ENCODE measurements around the gene HES1. TPM values are rescaled to one million over a fixed set of nuclear protein-coding genes. Genes with fewer than 3 reads are reported as not detected.

Gene HES1
- total RNA-seq, 2 experiments from 2014 or later: not detected

GRCh38 chr3:194169595-194169994 lies 33.6 kb downstream of the HES1 start:
- Mint-ChIP-seq H3K9me3 (ENCODE audit: insufficient read depth) (no peaks in the 10 kb centered on the region), H3K4me1 (ENCODE audit: low read depth) (no peaks in the 10 kb centered on the region), H3K27ac (no peak overlapping the region), H3K36me3 (ENCODE audit: low read depth) (no peaks in the 10 kb centered on the region), H3K27me3 (ENCODE audit: low read depth) (peaks cover 39% of the 10 kb centered on the region), H3K4me3 (no peak overlapping the region)
- ChIA-PET POLR2A (no interaction called here), CTCF (no interaction called here)
- no peak for DNase-seq
- no peak for ATAC-seq

GRCh38 chr3:194170793-194171192 lies 34.8 kb downstream of the HES1 start:
- Mint-ChIP-seq H3K4me1 (ENCODE audit: low read depth) (no peaks in the 10 kb centered on the region), H3K27ac (no peak overlapping the region), H3K27me3 (ENCODE audit: low read depth) (peaks cover 29% of the 10 kb centered on the region), H3K9me3 (ENCODE audit: insufficient read depth) (no peaks in the 10 kb centered on the region), H3K4me3 (no peak overlapping the region), H3K36me3 (ENCODE audit: low read depth) (no peaks in the 10 kb centered on the region)
- ATAC-seq: no peak
- ChIA-PET CTCF (no interaction called here), POLR2A (no interaction called here)
- DNase-seq: no peak

GRCh38 chr3:194174406-194174805 lies 38.5 kb downstream of the HES1 start:
- peaks cover 14% of the 10 kb centered on the region for H3K27me3 Mint-ChIP-seq (ENCODE audit: low read depth)
- ATAC-seq: no peak
- ChIA-PET POLR2A (no interaction called here), CTCF (interaction anchor here (1.1 kb wide), 1 partner anchor 141 kb away, joined by 5 read pairs; no protein-coding TSS in a partner anchor)
- H3K36me3 Mint-ChIP-seq (ENCODE audit: low read depth): no peaks in the 10 kb centered on the region
- no peak overlapping the region for H3K4me3 Mint-ChIP-seq
- H3K9me3 Mint-ChIP-seq (ENCODE audit: insufficient read depth): no peaks in the 10 kb centered on the region
- H3K4me1 Mint-ChIP-seq (ENCODE audit: low read depth): peaks cover 3% of the 10 kb centered on the region
- no peak for DNase-seq
- H3K27ac Mint-ChIP-seq: no peak overlapping the region

GRCh38 chr3:194174980-194175379 lies 39.0 kb downstream of the HES1 start:
- Mint-ChIP-seq H3K4me3 (no peak overlapping the region), H3K27me3 (ENCODE audit: low read depth) (peaks cover 16% of the 10 kb centered on the region), H3K27ac (no peak overlapping the region), H3K4me1 (ENCODE audit: low read depth) (peaks cover 3% of the 10 kb centered on the region), H3K36me3 (ENCODE audit: low read depth) (no peaks in the 10 kb centered on the region), H3K9me3 (ENCODE audit: insufficient read depth) (no peaks in the 10 kb centered on the region)
- no peak for DNase-seq
- ATAC-seq: no peak
- POLR2A ChIA-PET: interaction anchor here (0.5 kb wide), 1 partner anchor 1754 kb away, joined by 3 read pairs; no protein-coding TSS in a partner anchor
- CTCF ChIA-PET: interaction anchor here (1.1 kb wide), 1 partner anchor 141 kb away, joined by 5 read pairs; no protein-coding TSS in a partner anchor

GRCh38 chr3:194176274-194176991 lies 40.5 kb downstream of the HES1 start:
- peaks cover 3% of the 10 kb centered on the region for H3K4me1 Mint-ChIP-seq (ENCODE audit: low read depth)
- ChIA-PET POLR2A (no interaction called here), CTCF (no interaction called here)
- H3K27me3 Mint-ChIP-seq (ENCODE audit: low read depth): peaks cover 17% of the 10 kb centered on the region
- H3K27ac Mint-ChIP-seq: no peak overlapping the region
- no peak for ATAC-seq
- H3K9me3 Mint-ChIP-seq (ENCODE audit: insufficient read depth): no peaks in the 10 kb centered on the region
- no peak for DNase-seq
- H3K4me3 Mint-ChIP-seq: no peak overlapping the region
- no peaks in the 10 kb centered on the region for H3K36me3 Mint-ChIP-seq (ENCODE audit: low read depth)

- peaks cover 3% of the 10 kb centered on the region for H3K4me1 Mint-ChIP-seq (ENCODE audit: low read depth)
- H3K4me3 Mint-ChIP-seq: no peak overlapping the region
These were observed 41.2 kb downstream of the HES1 start for GRCh38 chr3:194177141-194177540.

GRCh38 chr3:194178128-194178527 lies 42.2 kb downstream of the HES1 start:
- no peak for ATAC-seq
- Mint-ChIP-seq H3K36me3 (ENCODE audit: low read depth) (no peaks in the 10 kb centered on the region), H3K27ac (no peak overlapping the region), H3K27me3 (ENCODE audit: low read depth) (peaks cover 13% of the 10 kb centered on the region), H3K4me1 (ENCODE audit: low read depth) (peaks cover 3% of the 10 kb centered on the region), H3K4me3 (no peak overlapping the region), H3K9me3 (ENCODE audit: insufficient read depth) (no peaks in the 10 kb centered on the region)
- DNase-seq: no peak
- ChIA-PET CTCF (no interaction called here), POLR2A (no interaction called here)

More at GRCh38 chr3:194177141-194177540, 41.2 kb downstream of the HES1 start:
- H3K36me3 Mint-ChIP-seq (ENCODE audit: low read depth): no peaks in the 10 kb centered on the region
- ATAC-seq (no peak), DNase-seq (no peak)
- H3K27ac Mint-ChIP-seq: no peak overlapping the region
- ChIA-PET CTCF (no interaction called here), POLR2A (no interaction called here)
- peaks cover 17% of the 10 kb centered on the region for H3K27me3 Mint-ChIP-seq (ENCODE audit: low read depth)
- no peaks in the 10 kb centered on the region for H3K9me3 Mint-ChIP-seq (ENCODE audit: insufficient read depth)

- DNase-seq (no peak), ATAC-seq (no peak)
- no peaks in the 10 kb centered on the region for H3K9me3 Mint-ChIP-seq (ENCODE audit: insufficient read depth)
- H3K27me3 Mint-ChIP-seq (ENCODE audit: low read depth): peaks cover 13% of the 10 kb centered on the region
- ChIA-PET CTCF (no interaction called here), POLR2A (no interaction called here)
- H3K36me3 Mint-ChIP-seq (ENCODE audit: low read depth): no peaks in the 10 kb centered on the region
- H3K4me3 Mint-ChIP-seq: no peak overlapping the region
- H3K27ac Mint-ChIP-seq: no peak overlapping the region
- H3K4me1 Mint-ChIP-seq (ENCODE audit: low read depth): peaks cover 3% of the 10 kb centered on the region
These were observed 42.7 kb downstream of the HES1 start for GRCh38 chr3:194178669-194179068.

- Mint-ChIP-seq H3K9me3 (ENCODE audit: insufficient read depth) (no peaks in the 10 kb centered on the region), H3K4me1 (ENCODE audit: low read depth) (peaks cover 3% of the 10 kb centered on the region), H3K36me3 (ENCODE audit: low read depth) (no peaks in the 10 kb centered on the region), H3K27me3 (ENCODE audit: low read depth) (peaks cover 15% of the 10 kb centered on the region), H3K27ac (no peak overlapping the region), H3K4me3 (no peak overlapping the region)
- DNase-seq (no peak), ATAC-seq (no peak)
- ChIA-PET CTCF (no interaction called here), POLR2A (no interaction called here)
These were observed 44.6 kb downstream of the HES1 start for GRCh38 chr3:194180570-194180969.

- no peak overlapping the region for H3K4me3 Mint-ChIP-seq
- no peaks in the 10 kb centered on the region for H3K36me3 Mint-ChIP-seq (ENCODE audit: low read depth)
- no peak overlapping the region for H3K27ac Mint-ChIP-seq
- no peak for DNase-seq
- H3K9me3 Mint-ChIP-seq (ENCODE audit: insufficient read depth): no peaks in the 10 kb centered on the region
- ChIA-PET POLR2A (no interaction called here), CTCF (no interaction called here)
- H3K27me3 Mint-ChIP-seq (ENCODE audit: low read depth): peaks cover 15% of the 10 kb centered on the region
- ATAC-seq: no peak
- peaks cover 3% of the 10 kb centered on the region for H3K4me1 Mint-ChIP-seq (ENCODE audit: low read depth)
These were observed 45.9 kb downstream of the HES1 start for GRCh38 chr3:194181612-194182529.

- ChIA-PET CTCF (no interaction called here), POLR2A (no interaction called here)
- H3K27ac Mint-ChIP-seq: no peak overlapping the region
- ATAC-seq (no peak), DNase-seq (no peak)
- H3K4me3 Mint-ChIP-seq: no peak overlapping the region
- no peaks in the 10 kb centered on the region for H3K9me3 Mint-ChIP-seq (ENCODE audit: insufficient read depth)
- peaks cover 3% of the 10 kb centered on the region for H3K4me1 Mint-ChIP-seq (ENCODE audit: low read depth)
- H3K36me3 Mint-ChIP-seq (ENCODE audit: low read depth): no peaks in the 10 kb centered on the region
- H3K27me3 Mint-ChIP-seq (ENCODE audit: low read depth): peaks cover 10% of the 10 kb centered on the region
These were observed 47.3 kb downstream of the HES1 start for GRCh38 chr3:194183271-194183670.

GRCh38 chr3:194184265-194184751 lies 48.4 kb downstream of the HES1 start:
- peaks cover 3% of the 10 kb centered on the region for H3K4me1 Mint-ChIP-seq (ENCODE audit: low read depth)
- ChIA-PET CTCF (no interaction called here), POLR2A (no interaction called here)
- ATAC-seq: no peak
- DNase-seq: no peak
- no peak overlapping the region for H3K27ac Mint-ChIP-seq
- no peaks in the 10 kb centered on the region for H3K9me3 Mint-ChIP-seq (ENCODE audit: insufficient read depth)
- no peaks in the 10 kb centered on the region for H3K36me3 Mint-ChIP-seq (ENCODE audit: low read depth)
- no peak overlapping the region for H3K4me3 Mint-ChIP-seq
- peaks cover 8% of the 10 kb centered on the region for H3K27me3 Mint-ChIP-seq (ENCODE audit: low read depth)
